GM10266 (cell line): ENCODE results near the gene ITPK1.

Experiments used
- DNase-seq: peaks from one replicate; pipeline ENCODE4 v3.0.0; 2012; ENCODE audit errors: extremely low spot score
- TF ChIP-seq, protein P1 (sequence below): IDR thresholded peaks from 2 replicates; pipeline ENCODE4 v1.5.1; 2012; ENCODE audit warnings: mild to moderate bottlenecking, low read depth; ENCODE audit not compliant: control insufficient read depth, insufficient read depth; ENCODE audit errors: missing control alignments

ITPK1 gene

DNA sequence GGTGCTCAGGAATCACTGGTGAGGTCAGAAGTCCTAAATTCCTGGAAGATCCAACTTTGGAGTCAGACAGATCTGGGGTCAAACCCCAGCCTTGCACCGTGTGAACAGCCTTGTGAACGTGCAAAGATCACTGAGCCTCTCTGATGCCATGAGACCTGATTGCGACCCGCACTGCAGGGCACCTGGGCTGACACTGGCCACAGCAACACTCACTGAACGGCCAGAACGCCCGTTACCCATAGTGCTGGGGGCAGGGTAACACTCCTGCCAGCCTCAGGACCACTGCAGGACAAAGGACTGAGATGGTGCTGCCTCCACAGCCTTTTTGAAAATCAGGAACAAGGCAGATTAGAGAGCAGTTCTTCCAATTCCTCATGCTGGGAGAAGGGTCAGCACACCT, 164.5 kb downstream of the ITPK1 start:
- TF ChIP-seq, protein P1, sequence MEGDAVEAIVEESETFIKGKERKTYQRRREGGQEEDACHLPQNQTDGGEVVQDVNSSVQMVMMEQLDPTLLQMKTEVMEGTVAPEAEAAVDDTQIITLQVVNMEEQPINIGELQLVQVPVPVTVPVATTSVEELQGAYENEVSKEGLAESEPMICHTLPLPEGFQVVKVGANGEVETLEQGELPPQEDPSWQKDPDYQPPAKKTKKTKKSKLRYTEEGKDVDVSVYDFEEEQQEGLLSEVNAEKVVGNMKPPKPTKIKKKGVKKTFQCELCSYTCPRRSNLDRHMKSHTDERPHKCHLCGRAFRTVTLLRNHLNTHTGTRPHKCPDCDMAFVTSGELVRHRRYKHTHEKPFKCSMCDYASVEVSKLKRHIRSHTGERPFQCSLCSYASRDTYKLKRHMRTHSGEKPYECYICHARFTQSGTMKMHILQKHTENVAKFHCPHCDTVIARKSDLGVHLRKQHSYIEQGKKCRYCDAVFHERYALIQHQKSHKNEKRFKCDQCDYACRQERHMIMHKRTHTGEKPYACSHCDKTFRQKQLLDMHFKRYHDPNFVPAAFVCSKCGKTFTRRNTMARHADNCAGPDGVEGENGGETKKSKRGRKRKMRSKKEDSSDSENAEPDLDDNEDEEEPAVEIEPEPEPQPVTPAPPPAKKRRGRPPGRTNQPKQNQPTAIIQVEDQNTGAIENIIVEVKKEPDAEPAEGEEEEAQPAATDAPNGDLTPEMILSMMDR, result no peak
- no peak for DNase-seq

DNA sequence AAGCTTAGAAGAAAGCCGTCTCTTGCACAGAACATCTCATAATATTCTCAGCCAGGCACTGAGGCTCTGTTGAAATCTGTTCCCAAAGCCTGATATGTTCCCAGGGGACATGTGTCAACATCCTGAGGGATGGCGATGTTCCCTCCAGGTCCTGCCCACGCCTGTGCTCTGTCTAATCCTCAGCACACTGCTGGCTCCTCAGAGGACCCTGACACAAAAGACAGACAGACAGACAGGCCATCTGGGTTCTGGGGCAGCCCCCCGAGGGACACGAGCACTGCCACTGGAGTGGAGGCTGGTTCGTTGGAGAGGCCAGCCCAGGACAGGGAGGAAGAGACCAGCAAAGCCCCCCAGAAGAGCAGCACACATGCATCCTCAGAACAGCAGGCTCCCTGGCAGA, 165.0 kb downstream of the ITPK1 start:
- DNase-seq, result no peak
- TF ChIP-seq, protein P1, result no peak

DNA sequence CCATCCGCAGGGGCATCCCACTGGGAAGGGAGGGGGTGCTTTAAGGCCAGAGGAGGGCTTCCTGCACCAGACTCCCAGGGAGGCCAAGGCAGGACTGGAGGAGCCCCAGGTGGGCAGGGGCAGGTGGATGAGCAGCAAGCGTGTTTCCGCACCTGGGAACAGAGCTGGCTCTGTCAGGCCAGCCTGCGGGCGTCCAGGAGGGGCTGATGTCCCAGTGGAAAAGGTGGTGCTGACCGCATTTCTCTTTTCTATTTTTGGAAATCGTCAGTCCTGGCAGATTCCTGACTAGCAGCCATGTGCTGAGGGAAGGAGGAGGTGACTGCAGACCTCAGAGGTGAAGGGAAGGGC, 165.6 kb downstream of the ITPK1 start:
- TF ChIP-seq, protein P1, result no peak
- DNase-seq, result no peak

DNA sequence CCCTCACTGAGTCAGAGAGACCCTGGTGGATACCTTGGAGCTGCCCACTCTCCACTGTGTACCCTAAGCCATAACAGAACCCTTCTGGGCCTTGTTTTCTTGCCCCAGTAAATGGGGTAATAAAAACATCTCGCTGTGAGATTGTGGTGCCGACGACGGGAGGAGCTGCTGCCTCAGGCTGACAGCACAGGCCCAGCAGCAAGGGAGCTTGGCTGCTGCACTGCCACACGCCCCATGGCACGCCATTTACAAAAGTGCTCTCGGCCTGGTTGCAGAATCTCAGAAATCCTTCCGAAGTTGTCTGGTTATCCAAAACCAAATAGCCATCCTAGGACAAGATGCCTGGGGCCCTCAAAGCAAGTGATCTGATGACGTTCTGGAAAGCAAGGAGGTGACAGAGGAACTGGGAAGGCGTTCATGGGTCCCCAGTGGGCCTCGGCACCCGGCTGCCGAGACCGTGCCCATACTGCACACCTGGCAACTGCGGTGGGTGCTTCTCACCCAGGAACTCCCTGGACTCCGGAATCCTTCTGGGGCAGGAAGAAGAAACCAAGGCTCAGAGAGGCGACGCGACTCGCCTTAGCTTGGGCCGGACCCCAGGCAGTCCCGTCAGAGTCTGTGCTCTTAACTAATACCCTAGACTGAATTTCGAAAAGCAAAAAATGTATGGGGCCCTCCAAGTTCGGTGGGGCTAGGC, 166.1 kb downstream of the ITPK1 start:
- no peak for DNase-seq
- TF ChIP-seq, protein P1, result no peak

DNA sequence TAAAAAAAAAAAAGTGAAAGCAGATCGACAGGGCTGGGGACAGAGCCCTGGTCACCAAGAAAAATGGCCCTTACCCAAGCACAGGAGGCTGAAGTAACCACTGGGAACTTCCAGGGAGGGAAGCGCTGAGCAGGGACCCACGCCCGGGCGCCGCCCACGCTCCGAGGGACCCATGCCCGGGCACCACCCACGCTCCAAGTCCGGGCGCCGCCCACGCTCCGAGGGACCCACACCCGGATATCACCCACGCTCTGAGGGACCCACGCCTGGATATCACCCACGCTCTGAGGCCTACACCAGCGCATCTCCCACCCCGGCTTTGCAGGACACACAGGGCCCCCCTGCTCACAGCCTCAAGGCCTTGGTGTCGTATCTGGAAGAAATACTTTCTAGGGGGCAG, 167.1 kb downstream of the ITPK1 start:
- DNase-seq, result no peak

DNA sequence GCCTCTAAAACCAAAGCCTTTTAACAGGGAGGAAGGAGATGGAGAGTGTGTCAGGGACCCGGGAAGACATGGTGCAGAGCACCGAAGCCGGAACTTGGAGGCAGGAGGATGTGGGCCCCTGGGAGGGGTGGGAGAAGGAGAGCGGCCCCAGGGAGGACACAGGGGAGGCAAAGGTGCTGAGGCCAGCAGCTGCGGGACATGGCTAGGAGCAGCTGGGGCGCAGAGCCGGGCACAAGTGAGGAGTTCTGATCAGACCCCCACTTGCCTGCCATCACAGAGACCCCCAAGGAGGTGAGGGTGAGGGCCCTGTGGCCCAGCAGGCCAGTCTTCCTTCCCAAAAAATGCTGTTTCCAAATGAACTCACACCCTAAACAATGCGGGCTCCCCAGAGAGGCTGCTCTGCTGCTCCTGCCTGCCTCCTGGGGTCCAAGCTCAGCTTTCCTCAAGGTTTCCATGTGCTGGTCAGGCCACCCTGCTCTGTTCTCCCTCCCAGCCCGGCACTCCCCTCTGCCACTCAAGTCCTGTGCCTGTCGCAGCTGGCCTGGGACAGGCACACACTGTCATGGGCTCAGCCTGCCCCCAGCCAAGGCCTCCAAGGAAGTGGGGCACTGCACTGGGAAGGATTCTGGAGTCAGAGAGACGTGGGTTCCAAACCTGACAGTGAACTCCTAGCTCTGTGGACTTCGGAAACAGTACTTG, 168.7 kb downstream of the ITPK1 start:
- TF ChIP-seq, protein P1, result no peak
- DNase-seq, result no peak

More for the DNA sequence above, 167.1 kb downstream of the ITPK1 start:
- TF ChIP-seq, protein P1, result no peak
